Left ventricle myocardium inferior (tissue), 1 donor: ENCODE measurements around the gene SLC1A7. TPM values are rescaled to one million over a fixed set of nuclear protein-coding genes. Genes with fewer than 3 reads are reported as not detected.

Source experiments
- DNase-seq: peaks from one replicate; pipeline ENCODE4 v3.0.0-alpha.2; 2020
- H3K27ac ChIP-seq: fragments of 200-600 bp; replicated peaks from 2 replicates; pipeline ENCODE4 v1.8.0; 2021
- H3K27me3 ChIP-seq: fragments of 200-600 bp; 2 replicates; pipeline ENCODE4 v1.8.0; 2021; ENCODE audit warnings: low read depth
- H3K36me3 ChIP-seq: fragments of 200-600 bp; 2 replicates; pipeline ENCODE4 v1.8.0; 2021
- H3K4me1 ChIP-seq: fragments of 200-600 bp; 2 replicates; pipeline ENCODE4 v1.8.0; 2021
- H3K4me3 ChIP-seq: fragments of 200-600 bp; 2 replicates; pipeline ENCODE4 v1.8.0; 2021; ENCODE audit warnings: mild to moderate bottlenecking, moderate library complexity
- H3K9me3 ChIP-seq: fragments of 200-600 bp; replicated peaks from 2 replicates; pipeline ENCODE4 v1.8.0; 2021
- intact Hi-C: fragments of 100-400 bp; cut with micrococcal nuclease; formaldehyde crosslinking; loops from one replicate; pipeline ENCODE4 v1.11.0; 2022
- total RNA-seq: library from RNA; stranded (reverse); fragmentation: NEBNext Ultra II Directional; extraction: Animal tissue kit (Norgen Biotek cat#: 25700); gene quantifications from one replicate; pipeline ENCODE4 v1.2.1, GENCODE V29; 2021
- TF ChIP-seq, protein P1 (sequence below): fragments of 200-600 bp; IDR thresholded peaks from 2 replicates; pipeline ENCODE4 v1.8.0; 2021; ENCODE audit warnings: antibody characterized with exemption, mild to moderate bottlenecking, borderline replicate concordance
- donor health status: DM: no; HTN: yes; CAD: no; lungs with severe emphysema.

SLC1A7 gene
- total RNA-seq, 1 donor from 2014 or later = 0.44 TPM

GRCh38 chr1:53126495-53126894 lies 15.9 kb downstream of the SLC1A7 start:
- Histone ChIP-seq H3K27ac (peak overlapping the region; percentile 40), H3K4me3 (no peak overlapping the region), H3K36me3 (no peaks in the 10 kb centered on the region), H3K9me3 (no peaks in the 10 kb centered on the region), H3K4me1 (peaks cover 39% of the 10 kb centered on the region), H3K27me3 (no peaks in the 10 kb centered on the region)
- intact Hi-C loops = no loop called here
- DNase-seq = no peak
- TF ChIP-seq, protein P1, sequence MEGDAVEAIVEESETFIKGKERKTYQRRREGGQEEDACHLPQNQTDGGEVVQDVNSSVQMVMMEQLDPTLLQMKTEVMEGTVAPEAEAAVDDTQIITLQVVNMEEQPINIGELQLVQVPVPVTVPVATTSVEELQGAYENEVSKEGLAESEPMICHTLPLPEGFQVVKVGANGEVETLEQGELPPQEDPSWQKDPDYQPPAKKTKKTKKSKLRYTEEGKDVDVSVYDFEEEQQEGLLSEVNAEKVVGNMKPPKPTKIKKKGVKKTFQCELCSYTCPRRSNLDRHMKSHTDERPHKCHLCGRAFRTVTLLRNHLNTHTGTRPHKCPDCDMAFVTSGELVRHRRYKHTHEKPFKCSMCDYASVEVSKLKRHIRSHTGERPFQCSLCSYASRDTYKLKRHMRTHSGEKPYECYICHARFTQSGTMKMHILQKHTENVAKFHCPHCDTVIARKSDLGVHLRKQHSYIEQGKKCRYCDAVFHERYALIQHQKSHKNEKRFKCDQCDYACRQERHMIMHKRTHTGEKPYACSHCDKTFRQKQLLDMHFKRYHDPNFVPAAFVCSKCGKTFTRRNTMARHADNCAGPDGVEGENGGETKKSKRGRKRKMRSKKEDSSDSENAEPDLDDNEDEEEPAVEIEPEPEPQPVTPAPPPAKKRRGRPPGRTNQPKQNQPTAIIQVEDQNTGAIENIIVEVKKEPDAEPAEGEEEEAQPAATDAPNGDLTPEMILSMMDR = no peak

- TF ChIP-seq, protein P1 = no peak
- Histone ChIP-seq H3K4me3 (no peak overlapping the region), H3K27me3 (no peaks in the 10 kb centered on the region), H3K36me3 (no peaks in the 10 kb centered on the region), H3K27ac (peak overlapping the region; percentile 86), H3K4me1 (peaks cover 46% of the 10 kb centered on the region), H3K9me3 (no peaks in the 10 kb centered on the region)
- no peak for DNase-seq
- intact Hi-C loops = no loop called here
Observed at GRCh38 chr1:53125623-53126360, 16.6 kb downstream of the SLC1A7 start.

- no peak for DNase-seq
- H3K4me3 ChIP-seq = no peak overlapping the region
- peaks cover 47% of the 10 kb centered on the region for H3K4me1 ChIP-seq
- H3K9me3 ChIP-seq = no peaks in the 10 kb centered on the region
- H3K27ac ChIP-seq = peak overlapping the region; percentile 86
- TF ChIP-seq, protein P1 = no peak
- intact Hi-C loops = no loop called here
- peaks cover 2% of the 10 kb centered on the region for H3K27me3 ChIP-seq
- H3K36me3 ChIP-seq = no peaks in the 10 kb centered on the region
Observed at GRCh38 chr1:53125122-53125521, 17.3 kb downstream of the SLC1A7 start.

GRCh38 chr1:53123453-53124140 lies 18.8 kb downstream of the SLC1A7 start:
- TF ChIP-seq, protein P1 = no peak
- peaks cover 47% of the 10 kb centered on the region for H3K4me1 ChIP-seq
- no peaks in the 10 kb centered on the region for H3K9me3 ChIP-seq
- peak overlapping the region; percentile 86 for H3K27ac ChIP-seq
- H3K27me3 ChIP-seq = peaks cover 6% of the 10 kb centered on the region
- DNase-seq = peak; percentile 69
- intact Hi-C loops = no loop called here
- no peaks in the 10 kb centered on the region for H3K36me3 ChIP-seq
- H3K4me3 ChIP-seq = no peak overlapping the region

GRCh38 chr1:53122961-53123413 lies 19.5 kb downstream of the SLC1A7 start:
- intact Hi-C loops = no loop called here

More at GRCh38 chr1:53122961-53123413, 19.5 kb downstream of the SLC1A7 start:
- TF ChIP-seq, protein P1 = no peak
- H3K4me3 ChIP-seq = no peak overlapping the region
- H3K4me1 ChIP-seq = peaks cover 47% of the 10 kb centered on the region
- H3K36me3 ChIP-seq = no peaks in the 10 kb centered on the region
- peak overlapping the region; percentile 86 for H3K27ac ChIP-seq
- no peak for DNase-seq
- peaks cover 6% of the 10 kb centered on the region for H3K27me3 ChIP-seq
- H3K9me3 ChIP-seq = no peaks in the 10 kb centered on the region
